HCT116 (cell line): ENCODE measurements around the gene FRMD4B. TPM values are rescaled to one million over a fixed set of nuclear protein-coding genes. Genes with fewer than 3 reads are reported as not detected.

Experiments used
- ATAC-seq: fragments of 200-7000 bp; cut with Tn5 transposase; 2 replicates; pipeline ENCODE4 v1.9.1; 2020; ENCODE audit warnings: mild to moderate bottlenecking, moderate library complexity
- BruUV-seq: library from RNA; stranded (reverse); fragments of 400-500 nt; replicated peaks from 2 replicates; lab custom pipeline; 2021; lab: Mats Ljungman, UMichigan
- CTCF ChIA-PET: fragments of 300-600 bp; sonication (Branson Sonifier 250); formaldehyde crosslinking; loops from one replicate; lab custom pipeline; 2021; ENCODE audit warnings: antibody characterized with exemption; lab: Charles Lee
- POLR2A ChIA-PET: fragments of 300-600, 350-600 bp; sonication (Branson Sonifier 250); formaldehyde crosslinking; loops from one replicate; lab custom pipeline; 2021; ENCODE audit warnings: antibody characterized with exemption; lab: Charles Lee
- RAD21 ChIA-PET, 2 experiments: fragments of 300-600 bp; sonication (Branson Sonifier 250); formaldehyde crosslinking; loops; one replicate each; lab custom pipeline; 2023; ENCODE audit warnings: low total read pairs in 2 of 2; ENCODE audit not compliant: uncharacterized antibody in 2 of 2, unreplicated experiment in 2 of 2, low non-redundant PET in 1 of 2; lab: Charles Lee
- DNase-seq: peaks from one replicate; pipeline ENCODE4 v3.0.0-alpha.2; 2010; ENCODE audit warnings: low read depth, low spot score
- H2AFZ ChIP-seq: fragments of 200-600 bp; shearing (Covaris generic), sonication (generic); 2 replicates; pipeline ENCODE4 v1.6.1; 2017; ENCODE audit warnings: low read depth, mixed run types, mixed read lengths, antibody characterized with exemption, low read length; ENCODE audit not compliant: poor library complexity, severe bottlenecking
- H3K27ac ChIP-seq: 2 replicates; pipeline ENCODE4 v1.5.1; 2012; ENCODE audit warnings: low read depth, low read length
- H3K27me3 ChIP-seq: fragments of 200-600 bp; sonication (generic); 2 replicates; pipeline ENCODE4 v1.6.1; 2016; ENCODE audit warnings: mixed run types, low read length, mixed read lengths; ENCODE audit not compliant: insufficient read depth
- H3K36me3 ChIP-seq, 2 experiments: fragments of 200-500 bp in 1 of 2; fragments of 200-600 bp in 1 of 2; sonication (Bioruptor generic) in 1 of 2; sonication (generic) in 1 of 2; 2 replicates each; pipeline versions ENCODE4 v1.5.1 to v1.6.1; 2014 to 2016; ENCODE audit warnings: low read length in 2 of 2, inconsistent platforms in 1 of 2, mixed read lengths in 1 of 2, mixed run types in 1 of 2; ENCODE audit not compliant: insufficient read depth in 2 of 2, control insufficient read depth in 1 of 2
- H3K4me1 ChIP-seq, 2 experiments: fragments of 200-600 bp in 1 of 2; sonication (generic) in 1 of 2; 2 replicates each; pipeline versions ENCODE4 v1.5.1 to v1.6.1; 2012 to 2017; ENCODE audit warnings: low read length in 2 of 2, inconsistent platforms in 1 of 2, mild to moderate bottlenecking in 1 of 2, mixed read lengths in 1 of 2, mixed run types in 1 of 2, moderate library complexity in 1 of 2; ENCODE audit not compliant: insufficient read depth in 2 of 2, control insufficient read depth in 1 of 2
- H3K4me2 ChIP-seq: fragments of 200-600 bp; sonication (generic); 2 replicates; pipeline ENCODE4 v1.6.1; 2017; ENCODE audit warnings: mixed run types, low read length, mixed read lengths
- H3K4me3 ChIP-seq, 2 experiments: fragments of 200-600 bp in 1 of 2; sonication (generic) in 1 of 2; replicated peaks in 1 of 2; 2 replicates each; pipeline ENCODE4 v1.5.1; 2011 to 2016; ENCODE audit warnings: low read length in 2 of 2, control low read depth in 1 of 2, low read depth in 1 of 2, mild to moderate bottlenecking in 1 of 2, mixed read lengths in 1 of 2, mixed run types in 1 of 2
- H3K79me2 ChIP-seq: fragments of 200-600 bp; sonication (generic); 2 replicates; pipeline ENCODE4 v1.6.1; 2017; ENCODE audit warnings: mild to moderate bottlenecking, mixed run types, low read length, moderate library complexity, mixed read lengths; ENCODE audit not compliant: insufficient read depth
- H3K9ac ChIP-seq: fragments of 200-600 bp; sonication (generic); 2 replicates; pipeline ENCODE4 v1.6.1; 2016; ENCODE audit warnings: low read length, mixed read lengths
- H3K9me2 ChIP-seq: fragments of 200-600 bp; sonication (generic), shearing (Covaris generic); 2 replicates; pipeline ENCODE4 v1.6.1; 2017; ENCODE audit warnings: mixed run types, mild to moderate bottlenecking, moderate library complexity; ENCODE audit not compliant: insufficient read depth
- H3K9me3 ChIP-seq, 2 experiments: fragments of 200-500 bp in 1 of 2; fragments of 200-600 bp in 1 of 2; sonication (Bioruptor generic) in 1 of 2; sonication (generic) in 1 of 2; 2 replicates each; pipeline ENCODE4 v1.6.1; 2014 to 2017; ENCODE audit warnings: low read length in 2 of 2, mixed read lengths in 2 of 2, inconsistent platforms in 1 of 2, low read depth in 1 of 2, mild to moderate bottlenecking in 1 of 2, mixed run types in 1 of 2, moderate library complexity in 1 of 2; ENCODE audit not compliant: control insufficient read depth in 1 of 2, insufficient read depth in 1 of 2
- H4K20me1 ChIP-seq: fragments of 200-600 bp; sonication (generic), shearing (Covaris generic); 2 replicates; pipeline ENCODE4 v1.6.1; 2017; ENCODE audit warnings: mixed run types, mild to moderate bottlenecking, moderate library complexity; ENCODE audit not compliant: insufficient read depth
- EGR1 ChIP-seq: IDR thresholded peaks from 2 replicates; pipeline ENCODE4 v1.6.1; 2012; ENCODE audit warnings: low read depth
- JUND ChIP-seq: IDR thresholded peaks from 2 replicates; pipeline ENCODE4 v1.6.1; 2012
- POLR2AphosphoS5 ChIP-seq: IDR thresholded peaks from 2 replicates; pipeline ENCODE4 v1.6.1; 2011; ENCODE audit warnings: mild to moderate bottlenecking, low read depth, low read length, moderate library complexity
- REST ChIP-seq: IDR thresholded peaks from 2 replicates; pipeline ENCODE4 v1.6.1; 2012; ENCODE audit warnings: low read depth
- SRF ChIP-seq: IDR thresholded peaks from 2 replicates; pipeline ENCODE4 v1.6.1; 2012; ENCODE audit warnings: low read depth
- YY1 ChIP-seq: IDR thresholded peaks from 2 replicates; pipeline ENCODE4 v1.6.1; 2011; ENCODE audit warnings: low read length, low read depth, moderate library complexity, mild to moderate bottlenecking; ENCODE audit not compliant: insufficient replicate concordance; ENCODE audit errors: extremely low read depth
- ZFX ChIP-seq: fragments of 450-650 bp; IDR thresholded peaks from 2 replicates; pipeline ENCODE4 v1.6.1; 2017
- ZNF274 ChIP-seq: fragments of 200-500 bp; sonication (Bioruptor generic); IDR thresholded peaks from 2 replicates; pipeline ENCODE4 v1.6.1; 2014; ENCODE audit warnings: mild to moderate bottlenecking, low read depth, low read length, inconsistent platforms
- intact Hi-C: fragments of 100-400 bp; cut with micrococcal nuclease; formaldehyde crosslinking; loops from 2 replicates; pipeline ENCODE4 v1.10.0; 2022
- total RNA-seq: library from RNA; stranded (reverse); gene quantifications from one replicate; pipeline ENCODE4 v1.2.1, GENCODE V29; 2021; ENCODE audit not compliant: unreplicated experiment
- TF ChIP-seq, protein P1 (sequence below), 3 experiments: fragments of 200-600 bp in 1 of 3; sonication (generic) in 1 of 3; IDR thresholded peaks in 2 of 3; conservative IDR thresholded peaks in 1 of 3; 2 replicates each; pipeline ENCODE4 v1.5.1; 2012 to 2017; ENCODE audit warnings: low read depth in 2 of 3, low read length in 2 of 3, antibody characterized with exemption in 1 of 3, borderline replicate concordance in 1 of 3, control low read depth in 1 of 3, mild to moderate bottlenecking in 1 of 3, mixed read lengths in 1 of 3, mixed run types in 1 of 3, moderate library complexity in 1 of 3; ENCODE audit not compliant: insufficient read depth in 1 of 3
- TF ChIP-seq, protein P2 (sequence below): IDR thresholded peaks from 2 replicates; pipeline ENCODE4 v1.6.1; 2012

Gene FRMD4B
- total RNA-seq, 1 experiment from 2014 or later: 2.0 TPM

GRCh38 chr3:69377262-69377661, 8.6 kb downstream of the FRMD4B start:
- ChIA-PET RAD21 (no interaction called here), CTCF (no interaction called here)
- Histone ChIP-seq H4K20me1 (no peaks in the 10 kb centered on the region), H3K4me2 (no peak overlapping the region)
- no peak for TF ChIP-seq ZFX
- TF ChIP-seq, protein P1, sequence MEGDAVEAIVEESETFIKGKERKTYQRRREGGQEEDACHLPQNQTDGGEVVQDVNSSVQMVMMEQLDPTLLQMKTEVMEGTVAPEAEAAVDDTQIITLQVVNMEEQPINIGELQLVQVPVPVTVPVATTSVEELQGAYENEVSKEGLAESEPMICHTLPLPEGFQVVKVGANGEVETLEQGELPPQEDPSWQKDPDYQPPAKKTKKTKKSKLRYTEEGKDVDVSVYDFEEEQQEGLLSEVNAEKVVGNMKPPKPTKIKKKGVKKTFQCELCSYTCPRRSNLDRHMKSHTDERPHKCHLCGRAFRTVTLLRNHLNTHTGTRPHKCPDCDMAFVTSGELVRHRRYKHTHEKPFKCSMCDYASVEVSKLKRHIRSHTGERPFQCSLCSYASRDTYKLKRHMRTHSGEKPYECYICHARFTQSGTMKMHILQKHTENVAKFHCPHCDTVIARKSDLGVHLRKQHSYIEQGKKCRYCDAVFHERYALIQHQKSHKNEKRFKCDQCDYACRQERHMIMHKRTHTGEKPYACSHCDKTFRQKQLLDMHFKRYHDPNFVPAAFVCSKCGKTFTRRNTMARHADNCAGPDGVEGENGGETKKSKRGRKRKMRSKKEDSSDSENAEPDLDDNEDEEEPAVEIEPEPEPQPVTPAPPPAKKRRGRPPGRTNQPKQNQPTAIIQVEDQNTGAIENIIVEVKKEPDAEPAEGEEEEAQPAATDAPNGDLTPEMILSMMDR (IDR thresholded peaks at IDR 0.05 in 2 of 3, conservative IDR thresholded peaks at IDR 0.05 in 1 of 3; ENCODE audit: borderline replicate concordance in 1 of 3, insufficient read depth in 1 of 3, low read depth in 2 of 3, low read length in 2 of 3): no peak
- no peak for TF ChIP-seq EGR1
- no peak for TF ChIP-seq REST
- no peak for TF ChIP-seq POLR2AphosphoS5
- no peak for TF ChIP-seq JUND
- no peak for TF ChIP-seq YY1
- TF ChIP-seq ZNF274: no peak
- TF ChIP-seq SRF: no peak
- TF ChIP-seq, protein P2, sequence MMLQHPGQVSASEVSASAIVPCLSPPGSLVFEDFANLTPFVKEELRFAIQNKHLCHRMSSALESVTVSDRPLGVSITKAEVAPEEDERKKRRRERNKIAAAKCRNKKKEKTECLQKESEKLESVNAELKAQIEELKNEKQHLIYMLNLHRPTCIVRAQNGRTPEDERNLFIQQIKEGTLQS: no peak
- TF ChIP-seq, all 23 proteins: peak for 0
- Histone ChIP-seq H3K36me3 (no peaks in the 10 kb centered on the region), H3K9ac (no peak overlapping the region), H3K9me2 (no peaks in the 10 kb centered on the region; the same call in 1 of the 2 replicates), H3K79me2 (no peaks in the 10 kb centered on the region), H3K9me3 (no peaks in the 10 kb centered on the region), H3K4me3 (no peak overlapping the region), H2AFZ (no peak overlapping the region), H3K4me1 (no peaks in the 10 kb centered on the region), H3K27me3 (peaks cover 17% of the 10 kb centered on the region; the same call in 1 of the 2 replicates), H3K27ac (no peak overlapping the region)
- no peak for DNase-seq
- intact Hi-C loops: no loop called here
- ATAC-seq: no peak
- BruUV-seq: no TSS peak
- POLR2A ChIA-PET: no interaction called here
